ENCODE measurements around the gene PRKCH.

The PRKCH gene

DNA sequence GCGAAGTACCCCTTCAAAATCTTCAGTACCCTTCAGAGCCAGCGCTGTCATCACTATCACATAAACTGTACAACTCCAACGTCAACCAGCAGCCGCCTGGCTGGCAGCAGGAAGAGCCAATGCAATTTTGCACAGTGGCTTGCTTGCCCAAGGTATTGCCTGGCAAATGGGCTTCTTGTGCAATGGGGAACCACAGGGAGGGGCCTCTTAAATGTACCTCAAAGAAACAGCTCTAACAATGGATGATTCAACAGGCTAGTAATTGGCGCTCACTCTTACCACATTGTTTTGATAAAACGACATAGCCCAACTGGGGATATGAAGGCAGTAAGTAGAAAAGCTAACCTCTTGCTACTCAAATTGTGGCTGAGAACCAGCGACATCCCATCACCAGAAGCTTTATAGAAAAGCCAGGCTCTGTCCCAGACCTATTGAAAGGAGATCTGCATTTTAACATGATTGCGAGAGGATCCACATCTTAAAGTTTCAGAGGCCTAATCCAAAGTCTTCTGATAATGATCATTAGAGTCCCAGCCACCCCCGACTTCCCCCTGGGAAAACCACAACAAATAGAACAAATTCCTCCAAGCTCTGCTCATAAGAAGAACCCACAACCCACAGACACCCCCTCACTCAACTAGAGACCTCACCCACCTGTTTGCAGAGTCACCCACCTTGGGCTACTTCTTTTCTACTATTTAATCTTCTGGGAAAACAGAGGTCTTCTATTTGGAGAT is 248.6 kb downstream of the PRKCH start:
- TF ChIP-seq SIN3A (IDR thresholded peaks at IDR 0.05; ENCODE audit: borderline replicate concordance, insufficient read depth, low read length): no peak
- TF ChIP-seq POLR2AphosphoS5 (IDR thresholded peaks at IDR 0.05; ENCODE audit: low read depth, low read length): no peak
- no peak for TF ChIP-seq FOXP2 (optimal IDR thresholded peaks at IDR 0.05; ENCODE audit: borderline replicate concordance, extremely low read depth, extremely low read length, insufficient read depth)
- TF ChIP-seq, protein P1, sequence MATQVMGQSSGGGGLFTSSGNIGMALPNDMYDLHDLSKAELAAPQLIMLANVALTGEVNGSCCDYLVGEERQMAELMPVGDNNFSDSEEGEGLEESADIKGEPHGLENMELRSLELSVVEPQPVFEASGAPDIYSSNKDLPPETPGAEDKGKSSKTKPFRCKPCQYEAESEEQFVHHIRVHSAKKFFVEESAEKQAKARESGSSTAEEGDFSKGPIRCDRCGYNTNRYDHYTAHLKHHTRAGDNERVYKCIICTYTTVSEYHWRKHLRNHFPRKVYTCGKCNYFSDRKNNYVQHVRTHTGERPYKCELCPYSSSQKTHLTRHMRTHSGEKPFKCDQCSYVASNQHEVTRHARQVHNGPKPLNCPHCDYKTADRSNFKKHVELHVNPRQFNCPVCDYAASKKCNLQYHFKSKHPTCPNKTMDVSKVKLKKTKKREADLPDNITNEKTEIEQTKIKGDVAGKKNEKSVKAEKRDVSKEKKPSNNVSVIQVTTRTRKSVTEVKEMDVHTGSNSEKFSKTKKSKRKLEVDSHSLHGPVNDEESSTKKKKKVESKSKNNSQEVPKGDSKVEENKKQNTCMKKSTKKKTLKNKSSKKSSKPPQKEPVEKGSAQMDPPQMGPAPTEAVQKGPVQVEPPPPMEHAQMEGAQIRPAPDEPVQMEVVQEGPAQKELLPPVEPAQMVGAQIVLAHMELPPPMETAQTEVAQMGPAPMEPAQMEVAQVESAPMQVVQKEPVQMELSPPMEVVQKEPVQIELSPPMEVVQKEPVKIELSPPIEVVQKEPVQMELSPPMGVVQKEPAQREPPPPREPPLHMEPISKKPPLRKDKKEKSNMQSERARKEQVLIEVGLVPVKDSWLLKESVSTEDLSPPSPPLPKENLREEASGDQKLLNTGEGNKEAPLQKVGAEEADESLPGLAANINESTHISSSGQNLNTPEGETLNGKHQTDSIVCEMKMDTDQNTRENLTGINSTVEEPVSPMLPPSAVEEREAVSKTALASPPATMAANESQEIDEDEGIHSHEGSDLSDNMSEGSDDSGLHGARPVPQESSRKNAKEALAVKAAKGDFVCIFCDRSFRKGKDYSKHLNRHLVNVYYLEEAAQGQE (IDR thresholded peaks at IDR 0.05; ENCODE audit: insufficient read depth in 1 of 2, low read depth in 2 of 2, low read length in 2 of 2): no peak
- TF ChIP-seq TAF1 (IDR thresholded peaks at IDR 0.05; ENCODE audit: borderline replicate concordance, insufficient read depth, low read length): no peak

DNA sequence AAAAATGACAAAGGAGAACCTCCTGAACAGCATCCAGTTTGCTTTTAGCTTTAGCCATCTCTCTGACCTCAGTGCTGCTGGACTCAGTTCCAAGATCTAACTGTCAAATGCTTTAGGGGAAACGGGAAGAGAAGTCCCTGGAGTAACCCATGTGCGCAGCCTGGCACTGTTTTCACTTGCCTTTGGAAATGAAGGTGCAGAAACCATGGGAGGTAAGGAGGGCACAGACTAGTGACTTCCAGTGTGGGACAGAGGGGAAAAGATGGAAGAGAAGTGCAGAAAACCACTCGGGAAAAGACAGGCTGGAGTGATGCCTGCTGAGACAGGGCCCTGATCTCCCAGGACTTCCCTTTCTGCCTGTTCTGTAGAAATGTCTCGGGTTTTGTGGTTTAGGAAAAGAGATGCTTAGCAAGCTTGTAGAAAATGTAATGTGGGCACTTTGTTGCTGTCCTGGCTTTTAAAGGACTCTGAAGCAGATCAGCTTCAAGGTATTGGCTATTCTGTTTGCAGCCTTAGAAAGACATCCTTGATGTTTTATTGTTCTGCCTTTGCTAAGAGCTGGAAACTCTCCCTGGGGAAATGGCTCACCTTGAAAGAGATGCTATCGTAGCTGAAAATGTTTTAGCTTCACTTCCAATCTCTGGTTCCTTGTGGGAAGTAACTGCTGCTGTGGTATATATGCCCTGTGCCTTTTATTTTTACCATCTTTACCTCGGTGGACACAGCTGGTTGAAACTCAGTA is 249.3 kb downstream of the PRKCH start:
- TF ChIP-seq, protein P1 (IDR thresholded peaks at IDR 0.05; ENCODE audit: insufficient read depth in 1 of 2, low read depth in 2 of 2, low read length in 2 of 2): no peak
- TF ChIP-seq SIN3A (IDR thresholded peaks at IDR 0.05; ENCODE audit: borderline replicate concordance, insufficient read depth, low read length): no peak
- TF ChIP-seq TAF1 (IDR thresholded peaks at IDR 0.05; ENCODE audit: borderline replicate concordance, insufficient read depth, low read length): no peak
- TF ChIP-seq FOXP2 (optimal IDR thresholded peaks at IDR 0.05; ENCODE audit: borderline replicate concordance, extremely low read depth, extremely low read length, insufficient read depth): no peak
- TF ChIP-seq POLR2AphosphoS5 (IDR thresholded peaks at IDR 0.05; ENCODE audit: low read depth, low read length): no peak

DNA sequence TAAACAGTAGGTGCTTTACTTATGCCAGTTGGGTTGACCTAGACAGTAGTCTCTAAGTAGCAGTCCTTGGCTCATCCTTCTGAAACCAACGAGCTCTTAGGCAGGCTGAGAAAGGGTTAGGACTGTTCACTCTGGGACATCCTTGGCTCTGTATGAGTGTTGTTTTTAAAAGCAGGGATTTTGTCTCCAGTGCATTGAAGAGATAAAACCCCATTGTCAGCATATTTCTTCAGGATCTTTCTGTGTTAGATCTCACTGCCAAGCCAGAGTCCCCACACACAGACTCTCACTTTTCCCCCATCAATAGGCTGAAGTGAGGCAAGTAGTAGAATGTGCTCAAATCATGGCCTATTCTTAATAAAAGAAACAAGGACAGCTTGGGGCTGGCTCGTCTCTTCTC is 250.5 kb downstream of the PRKCH start:
- no peak for TF ChIP-seq POLR2AphosphoS5 (IDR thresholded peaks at IDR 0.05; ENCODE audit: low read depth, low read length)
- no peak for TF ChIP-seq FOXP2 (optimal IDR thresholded peaks at IDR 0.05; ENCODE audit: borderline replicate concordance, extremely low read depth, extremely low read length, insufficient read depth)
- no peak for TF ChIP-seq SIN3A (IDR thresholded peaks at IDR 0.05; ENCODE audit: borderline replicate concordance, insufficient read depth, low read length)
- TF ChIP-seq, protein P1 (IDR thresholded peaks at IDR 0.05; ENCODE audit: insufficient read depth in 1 of 2, low read depth in 2 of 2, low read length in 2 of 2): no peak
- TF ChIP-seq TAF1 (IDR thresholded peaks at IDR 0.05; ENCODE audit: borderline replicate concordance, insufficient read depth, low read length): no peak

DNA sequence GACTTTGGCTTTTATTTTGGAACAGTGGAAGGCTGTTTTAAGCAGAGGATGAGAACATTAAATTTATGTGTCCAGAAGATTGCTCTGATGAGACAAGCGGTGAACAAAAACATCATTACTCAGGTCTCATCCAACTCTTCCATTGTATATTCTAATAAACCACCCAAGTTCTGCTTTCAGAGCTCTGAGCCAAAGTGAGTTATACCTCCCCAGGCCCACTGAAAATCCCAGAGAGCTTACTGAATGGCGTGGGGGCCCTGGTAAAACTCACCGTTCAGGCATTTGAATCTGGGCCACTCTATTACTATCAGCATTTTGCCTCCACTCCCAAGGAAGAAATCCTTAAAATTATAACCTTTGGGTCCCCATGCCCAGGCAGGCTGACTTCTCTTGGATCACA is 251.9 kb downstream of the PRKCH start:
- no peak for TF ChIP-seq TAF1 (IDR thresholded peaks at IDR 0.05; ENCODE audit: borderline replicate concordance, insufficient read depth, low read length)
- TF ChIP-seq SIN3A (IDR thresholded peaks at IDR 0.05; ENCODE audit: borderline replicate concordance, insufficient read depth, low read length): no peak
- TF ChIP-seq, protein P1 (IDR thresholded peaks at IDR 0.05; ENCODE audit: insufficient read depth in 1 of 2, low read depth in 2 of 2, low read length in 2 of 2): no peak
- no peak for TF ChIP-seq FOXP2 (optimal IDR thresholded peaks at IDR 0.05; ENCODE audit: borderline replicate concordance, extremely low read depth, extremely low read length, insufficient read depth)
- TF ChIP-seq POLR2AphosphoS5 (IDR thresholded peaks at IDR 0.05; ENCODE audit: low read depth, low read length): no peak
